HG03521 (cell line): Measurements from ENCODE around the gene SLC7A4.
A peak's percentile ranks its signal among the peaks of the same experiment; 100 is the strongest.

ENCODE experiments used
- ATAC-seq: cut with Tn5 transposase; IDR thresholded peaks from one replicate; pipeline ENCODE4 v1.9.1; 2021; ENCODE audit warnings: mild to moderate bottlenecking, moderate library complexity; ENCODE audit not compliant: unreplicated experiment

The SLC7A4 gene

GRCh38 chr22:20989323-20990138 is 42.8 kb downstream of the SLC7A4 start:
- ATAC-seq: no peak

- ATAC-seq: no peak
These were observed 43.6 kb downstream of the SLC7A4 start for GRCh38 chr22:20988573-20989322.

DNA sequence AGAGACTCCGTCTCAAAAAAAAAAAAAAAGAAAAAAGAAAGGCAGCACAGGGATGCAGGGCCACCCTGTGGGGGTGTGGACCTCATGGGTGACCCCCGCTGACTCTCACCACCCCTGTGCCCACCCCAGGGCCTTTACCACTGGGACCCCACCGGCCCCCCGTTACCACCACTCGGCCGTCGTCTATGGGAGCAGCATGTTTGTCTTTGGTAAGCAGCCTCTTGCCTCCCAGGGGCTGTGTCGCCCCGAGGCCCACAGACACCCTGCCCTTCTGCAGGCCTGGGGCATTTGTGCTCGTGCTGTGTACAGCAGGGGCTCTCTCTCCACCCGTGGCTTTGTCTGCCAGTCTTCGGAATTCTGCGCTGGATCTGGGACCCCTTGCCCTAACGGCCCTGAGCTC is 45.0 kb downstream of the SLC7A4 start:
- ATAC-seq: no peak

- no peak for ATAC-seq
These were observed 46.0 kb downstream of the SLC7A4 start for GRCh38 chr22:20986365-20986764.

GRCh38 chr22:20985720-20986119 is 46.6 kb downstream of the SLC7A4 start:
- ATAC-seq: no peak

- no peak for ATAC-seq
These were observed 49.1 kb downstream of the SLC7A4 start for GRCh38 chr22:20983081-20983771.

DNA sequence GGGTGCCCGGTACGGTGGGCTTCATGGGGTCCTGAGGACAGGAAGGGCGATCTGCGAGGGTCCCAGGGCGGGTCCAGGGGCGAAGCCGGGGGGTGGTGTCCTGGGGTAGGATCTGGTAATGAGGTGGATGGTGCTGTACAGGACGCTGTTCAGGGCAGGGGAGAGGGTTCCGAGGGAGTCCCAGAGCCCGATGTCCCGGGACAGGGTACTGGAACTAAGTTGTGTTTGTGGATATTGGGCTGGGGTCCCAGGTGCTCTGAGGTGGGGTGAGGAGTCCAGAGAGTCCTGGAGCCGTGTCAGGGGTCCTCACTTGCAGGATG is 49.8 kb downstream of the SLC7A4 start:
- ATAC-seq: peak; percentile 4

DNA sequence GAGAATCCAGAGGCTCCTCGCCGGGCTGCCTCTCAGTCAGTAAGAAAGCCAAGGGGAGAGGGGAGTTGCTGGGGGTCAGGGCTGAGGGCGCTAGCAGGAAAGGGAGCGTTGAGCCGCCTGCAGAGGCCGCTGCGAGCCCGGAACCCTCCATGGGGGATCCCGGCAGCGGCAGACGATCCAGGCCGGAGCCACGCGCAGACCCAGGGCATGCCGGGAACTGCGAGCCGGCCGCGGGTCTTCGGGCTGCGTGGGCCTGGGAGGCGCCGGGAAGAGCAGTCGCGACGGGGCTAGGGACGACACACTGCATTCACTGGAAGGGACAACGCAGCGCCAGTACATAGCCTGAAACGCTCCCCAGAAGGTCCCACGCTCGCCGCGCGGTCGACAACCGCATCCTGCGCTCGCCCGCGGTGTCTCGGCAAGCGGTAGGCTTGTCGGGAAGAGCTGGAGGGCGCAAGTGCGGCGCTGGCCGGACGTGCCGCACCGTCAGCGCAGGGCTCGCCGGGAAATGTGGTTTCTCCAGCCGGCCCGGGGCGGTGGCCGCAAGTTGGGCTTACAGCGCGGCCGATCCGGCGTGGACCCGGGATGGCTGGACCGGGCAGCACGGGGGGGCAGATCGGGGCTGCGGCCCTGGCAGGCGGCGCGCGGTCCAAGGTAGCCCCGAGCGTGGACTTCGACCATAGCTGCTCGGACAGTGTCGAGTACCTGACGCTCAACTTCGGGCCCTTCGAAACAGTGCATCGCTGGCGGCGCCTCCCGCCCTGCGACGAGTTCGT is 50.4 kb downstream of the SLC7A4 start, which contains the start of gene LZTR1:
Gene LZTR1 (plus strand): TSS at position 511 of the 776 bp plus-strand sequence. CDS start 75 bp downstream, at position 586.
- ATAC-seq: peak; percentile 81

DNA sequence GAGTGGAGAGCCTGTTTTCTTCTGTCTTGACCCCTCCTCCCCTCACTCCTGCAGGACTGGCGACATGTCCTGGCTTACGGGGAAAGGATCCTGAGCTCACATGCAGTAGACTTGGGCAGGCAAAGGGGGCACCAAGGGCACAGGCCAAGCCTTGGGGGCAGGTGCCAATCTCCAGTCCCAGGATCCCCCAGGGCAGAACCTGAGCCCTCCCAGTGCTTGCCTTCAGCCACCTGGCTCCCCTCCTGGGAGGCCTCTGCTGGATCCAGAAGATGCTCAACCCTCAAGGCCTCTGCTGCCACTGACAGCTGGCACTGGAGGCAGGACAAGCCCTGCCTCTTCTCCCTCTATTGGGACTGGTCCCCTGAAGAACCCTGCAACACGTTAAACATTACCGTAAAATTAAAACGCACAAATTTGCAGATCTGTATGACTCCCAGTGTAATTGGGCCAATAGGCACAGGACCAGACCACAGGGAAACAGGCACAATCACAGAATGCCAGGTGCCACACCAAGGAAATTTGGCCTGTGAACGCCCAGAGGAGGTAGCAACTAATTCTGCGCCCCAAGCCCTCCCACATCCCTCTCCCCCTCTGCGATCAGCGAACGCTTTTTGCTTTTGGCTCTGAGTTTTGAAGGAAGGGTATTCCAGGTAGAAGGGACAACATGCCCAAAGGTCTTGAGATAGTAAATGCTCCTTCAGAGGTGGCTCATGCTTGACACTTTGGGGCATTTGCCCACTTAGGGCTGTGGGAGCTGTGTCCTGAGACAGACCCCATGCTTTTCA is 51.2 kb downstream of the SLC7A4 start:
- no peak for ATAC-seq

- no peak for ATAC-seq
These were observed 51.8 kb downstream of the SLC7A4 start for GRCh38 chr22:20980523-20980922.

GRCh38 chr22:20979940-20980453 is 52.4 kb downstream of the SLC7A4 start:
- ATAC-seq: no peak

GRCh38 chr22:20979243-20979809 is 53.0 kb downstream of the SLC7A4 start:
- ATAC-seq: no peak
